Measurements from ENCODE around the gene TEX51.

GRCh38 chr2:126852361-126852760, 46.3 kb upstream of the TEX51 start:
- TF ChIP-seq ZNF274 (IDR thresholded peaks at IDR 0.05; ENCODE audit: low read depth, low read length) = no peak
- no peak for TF ChIP-seq SUZ12 (IDR thresholded peaks at IDR 0.05; ENCODE audit: extremely low read depth, insufficient read depth, insufficient read length)

Measured in NT2/D1 (cell line).